ENCODE data around the gene CENPN.

GRCh38 chr16:80982646-80983045 is 24.4 kb upstream of the CENPN start:
- no peak for TF ChIP-seq POLR2AphosphoS5 (IDR thresholded peaks at IDR 0.05; ENCODE audit: low read depth, low read length)
- TF ChIP-seq TAF1 (IDR thresholded peaks at IDR 0.05; ENCODE audit: borderline replicate concordance, insufficient read depth, low read length): no peak
- TF ChIP-seq REST (IDR thresholded peaks at IDR 0.05; ENCODE audit: insufficient read depth in 1 of 2, low read depth in 2 of 2, low read length in 2 of 2): no peak
- TF ChIP-seq FOXP2 (optimal IDR thresholded peaks at IDR 0.05; ENCODE audit: borderline replicate concordance, extremely low read depth, extremely low read length, insufficient read depth): no peak

Measured in PFSK-1 (cell line).